Cardiac septum (tissue), 1 donor: ENCODE results near the gene HOXD12. TPM values are rescaled to one million over a fixed set of nuclear protein-coding genes. Genes with fewer than 3 reads are reported as not detected.

Source experiments
- DNase-seq: peaks from one replicate; pipeline ENCODE4 v3.0.0-alpha.2; 2020; ENCODE audit warnings: low spot score
- intact Hi-C: fragments of 100-400 bp; cut with DNase I; formaldehyde crosslinking; loops from one replicate; pipeline ENCODE4 v1.14.0; 2022
- total RNA-seq: library from RNA; stranded (reverse); fragmentation: NEBNext Ultra II Directional; extraction: Animal tissue kit (Norgen Biotek cat#: 25700); gene quantifications from one replicate; pipeline ENCODE4 v1.2.1, GENCODE V29; 2021
- donor health status: DM: no; HTN: no; CAD: no.

Gene HOXD12
- total RNA-seq, 1 donor from 2014 or later = not detected

DNA sequence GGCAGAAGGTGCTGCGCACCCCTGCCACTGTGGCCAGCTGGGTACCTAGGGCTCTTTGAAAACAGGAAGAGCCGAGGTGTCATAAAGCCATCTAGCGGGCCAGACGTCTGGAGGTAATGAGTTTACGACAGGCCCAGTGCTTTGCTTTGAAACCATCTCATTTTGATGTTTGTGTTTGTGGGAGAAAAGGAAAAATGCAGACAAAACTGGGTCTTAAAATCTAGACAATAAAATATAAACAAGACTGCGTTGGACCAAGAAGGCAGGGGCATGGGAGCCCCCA is 26.1 kb downstream of the HOXD12 start:
- intact Hi-C loops = loop anchor here (2.0 to 5.0 kb wide), 3 partner anchors 513 to 692 kb away; no protein-coding TSS in a partner anchor

DNA sequence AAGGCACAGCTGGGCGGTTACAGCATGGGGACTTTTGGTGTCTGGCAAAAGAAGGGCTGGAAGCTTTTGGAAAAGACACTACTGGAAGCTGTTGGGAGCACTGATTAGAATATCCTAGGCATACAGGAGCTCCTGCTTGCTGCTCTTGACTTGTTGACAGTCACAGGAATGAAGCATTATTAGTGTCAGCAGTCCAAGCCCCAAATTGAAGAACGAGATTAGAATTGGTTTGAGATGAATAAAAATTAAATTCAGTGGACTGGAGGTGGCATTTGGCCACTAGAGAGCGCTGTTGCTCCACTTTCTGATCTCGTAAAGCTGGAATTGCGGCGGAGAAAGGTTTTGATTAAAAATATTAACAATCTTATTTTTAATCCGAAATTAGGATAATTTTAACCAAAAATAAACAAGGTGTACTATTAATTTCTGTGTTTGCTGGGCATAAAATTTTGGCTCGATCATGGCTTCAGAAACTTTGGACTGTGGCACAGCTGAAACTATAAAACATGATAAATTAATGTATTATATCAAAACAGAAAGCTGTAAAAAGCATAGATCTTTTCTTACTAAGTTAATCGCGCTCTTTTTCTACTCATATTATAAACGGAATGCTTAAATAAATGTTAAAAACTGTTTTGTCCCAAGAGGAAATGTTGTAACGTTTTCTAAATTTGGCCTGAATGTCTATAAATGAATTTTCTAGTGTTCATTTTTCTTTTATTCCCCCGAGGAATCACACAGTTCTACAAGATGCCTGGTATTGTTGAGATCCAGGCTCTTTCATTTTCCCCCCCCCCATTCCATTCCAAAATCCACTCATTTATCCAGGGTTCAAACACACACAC is 27.6 kb downstream of the HOXD12 start:
- intact Hi-C loops = loop anchor here (2.0 to 5.0 kb wide), 3 partner anchors 512 to 690 kb away; no protein-coding TSS in a partner anchor

More for the DNA sequence above, 26.1 kb downstream of the HOXD12 start:
- DNase-seq = no peak

DNA sequence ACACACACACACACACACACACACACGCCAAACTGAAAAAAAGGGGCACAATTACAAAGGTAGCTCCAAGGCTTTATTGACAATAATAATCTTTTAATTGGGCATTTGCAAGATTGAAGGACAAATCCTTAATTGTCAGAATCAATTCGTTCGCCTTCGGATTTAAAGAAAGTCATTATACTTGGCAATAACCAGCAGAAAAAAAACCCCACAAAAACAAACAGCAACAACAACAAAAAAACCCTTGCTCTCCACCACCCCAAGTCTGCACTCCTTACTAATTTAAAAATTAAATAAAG is 28.1 kb downstream of the HOXD12 start:
- intact Hi-C loops = loop anchor here (2.0 to 5.0 kb wide), 3 partner anchors 511 to 690 kb away; no protein-coding TSS in a partner anchor
- DNase-seq = no peak

More for the DNA sequence above, 27.6 kb downstream of the HOXD12 start:
- no peak for DNase-seq

DNA sequence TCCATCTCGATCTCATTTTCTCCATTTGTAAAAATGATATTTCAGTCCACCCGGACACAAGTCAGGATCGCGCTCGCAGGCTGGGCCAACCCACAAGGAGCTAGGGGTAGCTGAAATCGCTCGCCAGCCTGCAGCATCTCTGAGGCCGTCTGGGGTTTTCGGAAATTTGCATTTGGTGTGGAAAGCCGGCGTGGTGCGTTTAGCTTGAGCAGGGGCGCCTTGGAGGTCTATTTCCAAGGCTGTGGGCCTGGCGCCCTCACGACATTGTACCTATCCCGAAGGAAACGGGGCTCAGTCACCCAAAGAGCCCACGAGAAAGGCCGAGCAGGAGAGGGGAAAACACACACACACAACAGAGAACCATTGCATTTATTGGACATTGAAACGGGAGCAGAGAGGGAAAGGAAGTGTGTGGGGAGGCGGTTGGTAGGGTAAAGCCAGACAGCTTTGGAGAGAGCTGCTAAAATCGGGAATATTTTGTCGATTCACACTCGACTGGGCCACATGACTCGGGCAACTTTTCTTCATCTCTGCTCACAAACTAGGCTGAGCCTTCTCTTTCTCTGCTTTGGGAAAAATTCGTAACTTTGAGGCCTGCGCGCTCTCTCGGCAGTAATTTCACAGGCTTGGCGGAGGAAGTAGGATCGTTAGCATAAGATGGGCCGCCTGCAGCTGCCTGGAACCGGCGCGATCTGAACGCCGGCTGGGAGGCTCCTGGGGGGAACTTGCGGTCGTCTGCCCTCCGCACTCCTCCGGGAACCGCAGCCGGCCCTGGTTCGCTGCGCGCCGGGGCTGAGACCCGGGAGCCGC is 28.8 kb downstream of the HOXD12 start:
- intact Hi-C loops = loop anchor here (5.0 kb wide), 2 partner anchors 524 to 689 kb away; no protein-coding TSS in a partner anchor

DNA sequence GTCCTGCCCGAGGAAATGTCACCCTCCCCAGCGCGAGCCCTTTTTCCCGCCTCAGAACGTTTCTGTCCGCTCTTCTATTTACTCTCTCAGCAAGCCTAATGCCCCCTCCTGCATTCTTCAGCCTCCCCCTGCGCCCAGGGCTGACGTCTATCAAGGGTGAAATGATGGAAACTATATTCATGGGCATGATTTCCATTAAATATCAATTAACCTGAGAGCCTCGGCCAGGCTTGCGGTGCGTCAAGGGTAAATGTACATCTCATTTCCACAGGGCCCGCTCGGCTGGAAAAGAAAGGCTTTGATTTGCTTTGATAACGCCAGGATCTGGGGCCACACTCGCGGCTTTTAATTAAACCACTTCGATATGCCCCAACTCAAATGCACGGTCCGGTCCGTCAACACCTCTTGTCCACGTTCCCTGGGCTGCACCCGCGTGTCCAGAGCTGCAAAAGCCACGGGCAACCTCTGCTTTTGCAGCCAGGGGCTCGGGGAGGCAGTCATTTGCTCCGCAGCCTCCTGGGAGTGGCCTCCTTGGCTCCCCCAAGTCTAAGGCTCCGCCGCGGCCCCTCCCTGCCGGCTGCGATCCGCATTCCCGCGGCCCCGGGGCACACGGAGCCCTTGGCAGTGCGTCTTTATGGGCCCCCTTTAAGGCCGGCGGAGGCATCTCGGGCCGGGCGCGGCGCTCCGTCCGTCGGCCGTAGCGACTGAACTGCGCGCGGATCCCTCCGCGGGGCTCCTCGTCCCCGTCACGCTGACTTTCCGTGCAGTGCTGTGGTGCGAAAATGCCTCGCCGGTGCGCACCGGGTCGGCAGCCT is 29.6 kb downstream of the HOXD12 start, which contains the start of gene HOXD8:
Gene HOXD8 (plus strand): TSS at position 724 of the 815 bp plus-strand sequence. CDS start 662 bp downstream, outside the sequence.
- no peak for DNase-seq
- intact Hi-C loops = loop anchor here (5.0 kb wide), 2 partner anchors 523 to 688 kb away; no protein-coding TSS in a partner anchor

More for the DNA sequence above, 28.8 kb downstream of the HOXD12 start:
- DNase-seq = no peak

DNA sequence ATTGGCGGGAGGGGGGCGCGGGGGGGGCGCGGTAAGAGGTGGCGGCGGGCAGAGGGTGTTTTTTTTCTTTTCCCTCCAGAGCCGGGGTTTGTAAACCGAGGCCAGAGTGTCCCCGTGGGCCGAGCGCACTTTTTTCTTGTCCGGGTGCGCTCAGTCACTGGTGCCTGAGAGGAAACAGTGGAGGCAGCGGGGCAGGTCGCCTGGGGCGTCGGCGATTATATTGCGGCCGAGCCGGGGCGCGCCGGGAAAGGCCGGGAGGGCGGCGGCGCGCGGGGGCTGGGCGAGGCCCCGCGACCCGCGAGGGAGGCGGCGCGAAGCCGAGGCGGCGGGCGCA is 30.2 kb downstream of the HOXD12 start:
- DNase-seq = no peak
- intact Hi-C loops = loop anchor here (5.0 kb wide), 3 partner anchors 523 to 1018 kb away; no protein-coding TSS in a partner anchor

DNA sequence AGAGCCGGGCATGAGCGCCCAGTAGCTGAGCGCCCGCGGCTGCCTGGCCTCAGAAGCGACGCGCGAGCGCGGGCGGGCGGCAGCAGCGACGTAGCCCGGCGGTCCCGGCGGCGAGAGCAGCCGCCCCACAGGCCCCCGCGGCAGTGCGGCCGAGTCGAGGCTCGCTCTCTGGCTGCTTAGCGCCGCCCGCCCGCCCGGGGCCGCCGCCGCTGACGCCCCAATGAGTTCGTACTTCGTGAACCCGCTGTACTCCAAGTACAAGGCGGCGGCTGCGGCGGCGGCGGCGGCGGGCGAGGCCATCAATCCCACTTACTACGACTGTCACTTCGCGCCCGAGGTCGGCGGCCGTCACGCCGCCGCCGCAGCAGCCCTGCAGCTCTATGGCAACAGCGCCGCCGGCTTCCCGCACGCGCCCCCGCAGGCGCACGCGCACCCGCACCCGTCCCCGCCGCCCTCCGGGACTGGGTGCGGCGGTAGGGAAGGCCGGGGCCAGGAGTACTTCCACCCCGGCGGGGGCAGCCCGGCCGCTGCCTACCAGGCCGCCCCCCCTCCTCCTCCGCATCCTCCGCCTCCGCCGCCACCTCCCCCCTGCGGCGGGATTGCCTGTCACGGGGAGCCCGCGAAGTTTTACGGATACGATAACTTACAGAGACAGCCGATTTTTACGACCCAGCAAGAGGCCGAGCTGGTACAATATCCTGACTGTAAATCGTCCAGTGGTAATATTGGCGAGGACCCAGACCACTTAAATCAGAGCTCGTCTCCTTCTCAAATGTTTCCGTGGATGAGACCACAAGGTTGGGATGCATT is 30.8 kb downstream of the HOXD12 start:
- DNase-seq = no peak
- intact Hi-C loops = loop anchor here (5.0 kb wide), 1 partner anchor 1017 kb away; no protein-coding TSS in a partner anchor

DNA sequence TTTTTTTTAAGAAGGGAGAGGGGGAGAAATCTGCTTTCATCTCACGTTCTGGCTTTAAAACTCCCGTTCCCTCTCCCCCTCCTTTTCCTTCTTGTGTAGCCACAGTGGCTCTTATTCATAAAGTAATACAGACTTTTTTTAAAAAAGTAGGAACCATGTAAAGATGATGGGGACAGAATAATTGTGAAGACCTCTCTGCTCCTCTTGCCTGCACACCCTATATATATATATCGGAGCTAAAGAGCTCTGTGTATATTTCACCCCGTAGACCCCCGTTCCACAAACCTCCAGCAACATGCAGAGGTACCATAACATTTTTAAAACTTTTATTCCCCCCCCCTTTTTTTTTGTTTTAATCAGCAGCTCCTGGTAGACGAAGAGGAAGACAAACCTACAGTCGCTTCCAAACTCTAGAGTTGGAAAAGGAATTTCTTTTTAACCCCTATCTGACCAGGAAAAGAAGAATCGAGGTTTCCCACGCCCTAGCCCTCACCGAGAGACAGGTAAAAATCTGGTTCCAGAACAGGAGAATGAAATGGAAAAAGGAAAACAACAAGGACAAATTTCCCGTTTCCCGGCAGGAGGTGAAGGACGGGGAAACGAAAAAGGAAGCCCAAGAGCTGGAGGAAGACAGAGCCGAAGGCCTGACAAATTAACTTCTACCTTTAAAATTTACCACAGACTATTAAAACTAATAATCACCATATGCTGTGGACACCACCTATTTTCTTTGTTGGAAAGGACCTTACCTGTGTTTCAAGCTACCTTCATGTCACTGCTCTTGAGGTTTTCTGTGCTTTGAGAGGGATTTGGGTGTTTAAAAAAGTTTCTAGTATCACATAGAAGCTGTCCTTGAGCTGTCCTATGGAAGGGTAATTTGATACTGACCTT is 31.6 kb downstream of the HOXD12 start:
- intact Hi-C loops = loop anchor here (5.0 kb wide), 1 partner anchor 1016 kb away; no protein-coding TSS in a partner anchor
- no peak for DNase-seq

DNA sequence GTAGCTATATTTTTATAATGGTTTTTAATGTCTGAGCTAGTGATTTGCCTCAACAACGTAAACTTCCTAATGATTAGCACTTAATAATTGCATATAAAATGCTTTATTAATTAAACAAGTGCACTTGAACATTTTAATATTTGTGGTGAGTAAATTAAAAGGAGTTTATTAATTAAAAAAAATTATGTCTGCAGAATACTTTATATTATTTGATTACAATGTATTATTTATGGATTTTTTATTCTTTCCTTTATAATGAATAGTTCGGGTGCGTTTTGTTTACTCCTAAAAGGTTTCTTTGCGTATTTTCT is 32.2 kb downstream of the HOXD12 start:
- no peak for DNase-seq
- intact Hi-C loops = loop anchor here (5.0 kb wide), 1 partner anchor 1015 kb away; no protein-coding TSS in a partner anchor

DNA sequence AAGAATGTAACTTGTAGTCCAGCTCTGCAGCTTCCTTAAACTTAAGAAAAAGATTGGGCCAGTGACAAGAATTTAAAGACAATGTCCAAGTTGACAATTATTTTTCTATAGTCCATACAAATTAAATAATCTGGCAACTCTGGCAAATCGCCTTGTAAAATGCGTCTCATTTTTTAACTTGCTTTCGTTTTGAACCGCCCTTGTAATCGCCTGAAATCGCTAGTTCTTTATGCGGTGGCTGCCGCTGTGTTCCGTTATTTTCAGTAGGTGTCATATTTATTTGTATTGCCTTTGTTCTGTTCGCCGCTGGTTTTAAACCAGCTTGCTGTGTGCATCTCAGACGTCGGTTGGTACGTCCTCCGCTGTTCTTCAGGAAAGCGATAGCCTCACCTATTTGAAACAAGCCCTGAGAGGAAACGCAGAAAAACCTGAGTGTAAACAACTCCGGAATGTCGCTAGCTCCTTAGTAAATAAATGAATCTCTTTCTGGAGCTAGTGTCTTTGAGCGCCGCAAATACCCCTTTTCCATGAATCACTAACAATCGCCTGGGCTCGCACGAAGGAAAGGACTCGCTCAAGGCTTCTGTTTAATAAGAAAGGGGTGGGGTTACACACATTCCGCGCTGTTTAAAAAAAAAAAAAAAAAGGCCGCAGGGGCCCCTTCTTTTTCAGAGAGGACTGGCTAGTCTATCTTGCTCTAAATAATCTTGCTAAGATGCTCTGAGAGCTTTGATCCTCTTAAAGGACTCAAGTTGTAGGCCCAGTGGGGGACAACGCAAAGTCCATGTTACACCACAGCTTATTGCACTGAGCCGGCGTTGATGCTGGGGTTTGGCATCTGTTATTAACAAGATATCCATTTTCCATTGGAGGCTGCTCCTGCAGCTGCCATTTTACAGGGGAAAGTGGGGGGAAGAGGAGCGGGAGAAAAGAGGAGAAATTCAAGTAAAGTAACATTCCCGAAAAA is 32.9 kb downstream of the HOXD12 start:
- no peak for DNase-seq
- intact Hi-C loops = loop anchor here (5.0 kb wide), 1 partner anchor 1015 kb away; no protein-coding TSS in a partner anchor

DNA sequence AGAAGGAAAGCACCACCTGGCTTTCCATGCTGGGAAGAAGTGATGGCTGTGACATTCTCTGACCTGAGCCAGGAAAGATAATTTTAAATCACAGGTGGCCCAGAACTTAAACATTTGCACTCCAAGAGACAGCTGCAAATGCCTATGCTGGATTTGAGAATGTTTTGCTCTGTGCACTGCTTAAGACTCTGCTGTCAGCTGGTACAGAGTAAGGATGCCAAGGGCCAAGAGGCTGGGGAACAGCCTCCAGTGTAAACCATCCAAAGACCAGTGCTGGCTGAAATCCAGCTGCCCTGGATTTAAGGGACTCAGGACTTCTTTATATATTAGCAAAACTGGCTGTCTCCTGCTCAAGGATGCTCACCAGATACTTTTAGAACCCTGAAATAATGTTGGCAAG is 33.8 kb downstream of the HOXD12 start:
- intact Hi-C loops = loop anchor here (5.0 kb wide), 1 partner anchor 1014 kb away; no protein-coding TSS in a partner anchor

DNA sequence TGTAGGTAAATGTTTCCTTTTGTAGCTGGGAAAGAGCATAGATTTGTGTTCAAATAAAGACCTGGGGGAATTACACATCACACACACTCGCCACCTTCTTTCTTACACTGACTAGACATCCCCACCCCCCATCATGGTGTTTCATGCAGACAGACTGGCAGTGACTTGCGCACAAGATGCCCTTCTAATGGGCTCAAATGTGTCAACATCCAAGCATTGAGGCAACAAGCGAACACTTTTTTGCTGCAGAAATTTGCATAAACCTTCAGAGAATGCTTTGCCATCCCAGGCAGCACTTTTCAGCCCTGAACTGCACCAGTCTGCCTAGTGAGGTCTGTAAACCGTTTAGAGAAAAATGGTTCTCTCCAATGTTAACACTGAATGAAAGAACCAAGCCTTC is 34.4 kb downstream of the HOXD12 start:
- intact Hi-C loops = loop anchor here (5.0 kb wide), 1 partner anchor 1013 kb away; no protein-coding TSS in a partner anchor
- no peak for DNase-seq

More for the DNA sequence above, 33.8 kb downstream of the HOXD12 start:
- no peak for DNase-seq

DNA sequence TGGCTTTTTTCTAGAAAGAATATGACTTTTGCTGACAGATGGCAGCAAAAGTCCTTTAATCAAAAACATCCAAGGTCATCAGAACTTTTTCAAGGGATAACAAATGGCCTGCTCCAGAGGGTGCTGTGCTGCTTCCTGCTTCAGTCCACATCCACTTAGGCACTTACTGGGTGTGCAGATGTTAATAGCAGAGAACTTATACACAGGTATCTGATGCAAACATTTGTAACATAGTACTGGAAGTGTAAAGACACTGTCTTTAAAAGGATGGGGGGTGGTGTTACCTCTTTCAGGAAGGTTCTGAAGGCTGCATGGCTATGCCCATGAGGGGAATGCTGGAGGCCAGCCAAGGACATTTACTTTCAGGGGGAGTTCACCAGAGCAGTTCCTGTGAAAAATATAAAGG is 35.4 kb downstream of the HOXD12 start:
- intact Hi-C loops = no loop called here
- no peak for DNase-seq

DNA sequence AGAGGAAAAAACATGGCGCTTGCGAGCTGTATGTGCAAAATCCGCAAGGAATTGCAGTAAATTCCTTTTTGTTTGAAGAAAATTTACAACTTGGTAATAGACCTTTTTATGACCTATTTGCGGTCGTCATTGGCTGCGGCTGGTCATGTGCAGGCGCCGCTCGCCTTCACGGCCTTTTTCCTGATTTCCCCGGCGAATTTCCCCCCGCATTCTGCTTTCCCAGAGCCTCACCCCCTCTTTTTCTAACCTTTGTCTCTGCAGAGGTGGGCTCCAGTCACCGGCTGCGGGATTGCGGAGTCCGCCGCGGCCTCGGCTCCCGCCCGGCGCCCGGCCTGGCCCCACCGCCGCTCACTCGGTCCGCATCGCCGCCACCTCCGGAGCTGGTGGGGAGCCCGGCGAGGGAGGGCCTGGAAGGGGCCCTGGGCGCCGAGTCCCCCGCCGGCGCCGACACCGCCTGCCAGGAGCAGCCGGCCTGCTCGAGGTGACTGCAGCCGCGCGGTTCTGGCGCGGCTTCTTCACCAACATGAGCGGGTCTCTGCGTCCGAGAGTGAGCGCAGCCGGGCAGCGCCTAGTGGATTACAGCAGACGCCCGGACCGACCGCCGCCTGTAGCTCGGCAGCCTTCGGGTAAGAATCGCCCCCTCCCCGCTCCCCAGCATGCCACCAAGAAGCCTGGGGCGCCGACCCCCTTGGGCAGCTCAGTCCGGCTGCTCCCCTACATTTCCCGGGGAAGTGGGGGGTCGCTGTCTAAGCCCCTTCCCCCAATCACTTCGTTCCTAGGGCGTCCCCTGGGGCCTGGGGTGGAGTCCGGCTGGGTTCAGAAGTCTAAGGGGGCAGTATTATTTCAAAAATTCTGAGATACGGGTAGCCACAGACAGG is 37.0 kb downstream of the HOXD12 start:
- intact Hi-C loops = no loop called here
- DNase-seq = no peak

DNA sequence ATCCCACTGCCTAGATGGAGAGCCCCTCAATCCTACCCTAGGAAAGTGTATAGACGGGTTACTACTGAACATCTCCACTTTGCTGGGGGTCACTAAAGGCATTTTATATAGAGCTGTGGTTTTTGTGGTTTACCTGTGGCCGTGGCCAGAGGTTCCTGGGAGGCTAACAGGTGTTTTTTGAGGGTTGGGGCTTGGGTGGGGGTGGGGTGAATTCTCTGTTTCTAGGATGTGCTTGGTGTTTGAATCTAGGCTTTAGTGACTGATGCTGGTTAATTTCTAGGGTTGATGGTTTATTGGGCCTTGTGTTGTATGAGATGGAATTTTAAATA is 37.6 kb downstream of the HOXD12 start:
- DNase-seq = no peak
- intact Hi-C loops = no loop called here

DNA sequence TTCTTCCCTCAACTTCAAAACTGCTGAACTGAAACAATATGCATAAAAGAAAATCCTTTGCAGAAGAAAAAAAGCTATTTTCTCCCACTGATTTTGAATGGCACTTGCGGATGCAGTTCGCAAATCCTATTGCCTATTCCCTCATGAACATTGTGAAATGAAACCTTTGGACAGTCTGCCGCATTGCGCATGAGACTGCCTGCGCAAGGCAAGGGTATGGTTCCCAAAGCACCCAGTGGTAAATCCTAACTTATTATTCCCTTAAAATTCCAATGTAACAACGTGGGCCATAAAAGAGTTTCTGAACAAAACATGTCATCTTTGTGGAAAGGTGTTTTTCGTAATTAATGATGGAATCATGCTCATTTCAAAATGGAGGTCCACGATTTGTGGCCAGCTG is 38.3 kb downstream of the HOXD12 start:
- intact Hi-C loops = no loop called here
- no peak for DNase-seq
